GM12878 (cell line): Measurements from ENCODE around the gene MRPS23. TPM values are rescaled to one million over a fixed set of nuclear protein-coding genes. Genes with fewer than 3 reads are reported as not detected.

Source experiments
- ATAC-seq: fragments of 200-7000 bp; cut with Tn5 transposase; 3 replicates; pipeline ENCODE4 v1.9.1; 2020; ENCODE audit warnings: mild to moderate bottlenecking, moderate library complexity
- BruUV-seq: library from RNA; stranded (reverse); fragments of 400-500 nt; replicated peaks from 2 replicates; lab custom pipeline; 2021; lab: Mats Ljungman, UMichigan
- CTCF ChIA-PET: fragments of 300-600 bp; sonication (Branson Sonifier 250); formaldehyde crosslinking; extraction: SDS; loops from one replicate; lab custom pipeline; 2021; ENCODE audit warnings: inconsistent platforms; lab: Yijun Ruan, JAX
- POLR2A ChIA-PET: fragments of 350-600 bp; formaldehyde crosslinking; extraction: SDS; loops from one replicate; lab custom pipeline; 2021; ENCODE audit warnings: inconsistent platforms; lab: Charles Lee
- RAD21 ChIA-PET: fragments of 300-600 bp; sonication (Branson Sonifier 250); formaldehyde crosslinking; loops from one replicate; lab custom pipeline; 2023; ENCODE audit warnings: antibody characterized with exemption; ENCODE audit not compliant: unreplicated experiment; lab: Charles Lee
- SMC1A ChIA-PET: fragments of 300-600 bp; sonication (Branson Sonifier 250); formaldehyde crosslinking; loops from one replicate; lab custom pipeline; 2023; ENCODE audit not compliant: unreplicated experiment, uncharacterized antibody; lab: Charles Lee
- DNase-seq: peaks from one replicate; pipeline ENCODE4 v3.0.0-alpha.2; 2011; ENCODE audit warnings: low read depth, low spot score
- FAIRE-seq: peaks from 3 replicates; lab custom pipeline; 2011; peaks lifted over from hg19 to GRCh38; lab: Jason Lieb, UNC
- H2AFZ ChIP-seq: 2 replicates; pipeline ENCODE4 v1.6.0; 2011; ENCODE audit warnings: low read depth, low read length, control low read depth; ENCODE audit not compliant: control insufficient read depth
- H3K27ac ChIP-seq: 2 replicates; pipeline ENCODE4 v1.5.1; 2011; ENCODE audit warnings: control low read depth; ENCODE audit not compliant: control insufficient read depth, insufficient read depth
- H3K27me3 ChIP-seq, 2 experiments: replicated peaks in 1 of 2; 2 replicates each; pipeline versions ENCODE4 v1.6.0 to v1.6.1; 2011; ENCODE audit warnings: low read length in 1 of 2; ENCODE audit not compliant: control insufficient read depth in 2 of 2, insufficient read depth in 2 of 2
- H3K36me3 ChIP-seq, 2 experiments: 2 replicates each; pipeline ENCODE4 v1.5.1; 2011; ENCODE audit warnings: low read length in 1 of 2; ENCODE audit not compliant: control insufficient read depth in 2 of 2, insufficient read depth in 2 of 2
- H3K4me1 ChIP-seq: 2 replicates; pipeline ENCODE4 v1.6.1; 2011; ENCODE audit warnings: mild to moderate bottlenecking, low read length, moderate library complexity, mixed read lengths; ENCODE audit not compliant: control insufficient read depth, insufficient read depth
- H3K4me2 ChIP-seq: 2 replicates; pipeline ENCODE4 v1.6.0; 2011; ENCODE audit warnings: control low read depth; ENCODE audit not compliant: control insufficient read depth, insufficient read depth
- H3K4me3 ChIP-seq: fragments of 200-600 bp; sonication (generic); 2 replicates; pipeline ENCODE4 v1.5.1; 2016
- H3K79me2 ChIP-seq: 2 replicates; pipeline ENCODE4 v1.6.0; 2011; ENCODE audit warnings: low read length; ENCODE audit not compliant: control insufficient read depth, insufficient read depth
- H3K9ac ChIP-seq: 2 replicates; pipeline ENCODE4 v1.8.0; 2011; ENCODE audit warnings: low read length, control low read depth, mixed read lengths; ENCODE audit not compliant: control insufficient read depth, insufficient read depth
- H3K9me3 ChIP-seq: replicated peaks from 3 replicates; pipeline ENCODE4 v1.5.1; 2011; ENCODE audit warnings: mild to moderate bottlenecking, low read length; ENCODE audit not compliant: control insufficient read depth, insufficient read depth
- H4K20me1 ChIP-seq: 2 replicates; pipeline ENCODE4 v1.6.0; 2011; ENCODE audit not compliant: control insufficient read depth, insufficient read depth
- CHD1 ChIP-seq: IDR thresholded peaks from 2 replicates; pipeline ENCODE4 v1.6.1; 2012; ENCODE audit warnings: low read depth, low read length, improper control_type of control experiment
- NFXL1 ChIP-seq: fragments of 450-650 bp; IDR thresholded peaks from 2 replicates; pipeline ENCODE4 v1.6.1; 2017; ENCODE audit warnings: antibody characterized with exemption, mild to moderate bottlenecking, borderline replicate concordance
- NFYA ChIP-seq: IDR thresholded peaks from 2 replicates; pipeline ENCODE4 v1.6.1; 2011; ENCODE audit warnings: low read depth, mild to moderate bottlenecking, low read length, improper control_type of control experiment, borderline replicate concordance
- RAD51 ChIP-seq: fragments of 450-650 bp; IDR thresholded peaks from 2 replicates; pipeline ENCODE4 v1.6.1; 2016; ENCODE audit warnings: moderate library complexity, mild to moderate bottlenecking, inconsistent platforms
- SIN3A ChIP-seq: IDR thresholded peaks from 2 replicates; pipeline ENCODE4 v1.6.1; 2012; ENCODE audit warnings: low read depth, low read length, improper control_type of control experiment
- SREBF2 ChIP-seq: IDR thresholded peaks from 2 replicates; pipeline ENCODE4 v1.6.1; 2012; ENCODE audit warnings: mild to moderate bottlenecking, low read length
- WRNIP1 ChIP-seq: IDR thresholded peaks from 2 replicates; pipeline ENCODE4 v1.6.1; 2011; ENCODE audit warnings: low read depth, low read length, improper control_type of control experiment, borderline replicate concordance
- WGBS: methylation state at CpG from one replicate; pipeline ENCODE4 v1.1.6; 2016; ENCODE audit warnings: low lambda C conversion rate; ENCODE audit not compliant: insufficient replicate concordance, insufficient coverage; ENCODE audit errors: missing lambda C conversion rate; 5-methylcytosine and 5-hydroxymethylcytosine counted together
- in situ Hi-C: fragments of 300-500 bp; cut with MboI; formaldehyde crosslinking; loops from 9 replicates; pipeline ENCODE4 v1.14.3; 2018; ENCODE audit warnings: mixed read lengths
- intact Hi-C: fragments of 100-400 bp; cut with micrococcal nuclease; formaldehyde crosslinking; loops from one replicate; pipeline ENCODE4 v1.14.2; 2022; ENCODE audit not compliant: unreplicated experiment
- polyA plus RNA-seq, 11 experiments: library from polyadenylated mRNA; depleted of rRNA in 4 of 11; unstranded in 6 of 11; stranded (reverse) in 5 of 11; fragments of >200 nt; fragmentation: Nextera tagmentation in 4 of 11; fragmentation: Illumina TruSeq in 1 of 11; extraction: Ambion mirVana in 4 of 11; extraction: Trizol in 1 of 11; gene quantifications; 1 replicate in 1 of 11; 2 replicates in 10 of 11; pipeline versions ENCODE4 v1.2.1 to v1.2.3, GENCODE V29; 2011 to 2016; ENCODE audit warnings: inconsistent platforms in 2 of 11, missing spikeins in 2 of 11, low read depth in 1 of 11
- total RNA-seq, 4 experiments: library from RNA; depleted of rRNA in 3 of 4; stranded (reverse); fragments of >200 nt in 3 of 4; fragmentation: Illumina TruSeq in 1 of 4; extraction: Trizol in 1 of 4; gene quantifications; 2 replicates each; pipeline versions ENCODE4 v1.2.1 to v1.2.3, GENCODE V29; 2013 to 2021
- TF ChIP-seq, protein P1 (sequence below): fragments of 450-650 bp; IDR thresholded peaks from 2 replicates; pipeline ENCODE4 v1.6.1; 2018; ENCODE audit warnings: borderline replicate concordance, mild to moderate bottlenecking; ENCODE audit not compliant: partially characterized antibody
- TF ChIP-seq, protein P2 (sequence below): fragments of 450-650 bp; IDR thresholded peaks from 2 replicates; pipeline ENCODE4 v1.6.1; 2017; ENCODE audit warnings: mild to moderate bottlenecking, moderate library complexity
- TF ChIP-seq, protein P3 (sequence below): fragments of 450-650 bp; IDR thresholded peaks from 2 replicates; pipeline ENCODE4 v1.6.1; 2017; ENCODE audit warnings: mild to moderate bottlenecking, moderate library complexity

The MRPS23 gene
- total and polyA plus RNA-seq, 10 of the 15 experiments (the other 5 are each of a cell fraction or from before 2014, with no cell fraction given) = 65.3 to 237 (median 87.9) TPM

DNA sequence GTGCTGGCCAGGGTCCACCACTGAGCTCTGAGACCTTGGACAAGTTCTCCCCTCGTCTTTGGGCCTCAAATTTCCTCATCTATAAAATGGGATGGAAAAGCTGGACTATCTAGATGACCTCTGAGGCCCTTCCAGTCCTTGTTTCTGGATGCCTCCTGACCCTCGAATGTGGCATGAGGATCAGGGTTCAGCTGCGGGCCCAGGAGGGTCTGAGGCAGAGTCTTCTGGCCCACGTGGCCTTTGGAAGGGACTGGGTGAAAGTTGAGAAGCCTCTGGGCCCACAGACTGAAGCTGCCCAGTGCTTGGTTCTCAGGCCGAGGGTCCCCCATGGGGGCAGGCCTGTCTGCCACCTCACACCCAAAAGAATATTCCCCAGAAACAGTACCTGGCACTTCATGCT lies 16.9 kb upstream of the MRPS23 start:
- RAD21 ChIA-PET = interaction anchor here (1.1 to 1.8 kb wide), 3 partner anchors 37 to 129 kb away, joined by 3 to 6 read pairs (median 4); no protein-coding TSS in a partner anchor
- intact Hi-C loops = no loop called here
- POLR2A ChIA-PET = no interaction called here
- TF ChIP-seq, protein P1, sequence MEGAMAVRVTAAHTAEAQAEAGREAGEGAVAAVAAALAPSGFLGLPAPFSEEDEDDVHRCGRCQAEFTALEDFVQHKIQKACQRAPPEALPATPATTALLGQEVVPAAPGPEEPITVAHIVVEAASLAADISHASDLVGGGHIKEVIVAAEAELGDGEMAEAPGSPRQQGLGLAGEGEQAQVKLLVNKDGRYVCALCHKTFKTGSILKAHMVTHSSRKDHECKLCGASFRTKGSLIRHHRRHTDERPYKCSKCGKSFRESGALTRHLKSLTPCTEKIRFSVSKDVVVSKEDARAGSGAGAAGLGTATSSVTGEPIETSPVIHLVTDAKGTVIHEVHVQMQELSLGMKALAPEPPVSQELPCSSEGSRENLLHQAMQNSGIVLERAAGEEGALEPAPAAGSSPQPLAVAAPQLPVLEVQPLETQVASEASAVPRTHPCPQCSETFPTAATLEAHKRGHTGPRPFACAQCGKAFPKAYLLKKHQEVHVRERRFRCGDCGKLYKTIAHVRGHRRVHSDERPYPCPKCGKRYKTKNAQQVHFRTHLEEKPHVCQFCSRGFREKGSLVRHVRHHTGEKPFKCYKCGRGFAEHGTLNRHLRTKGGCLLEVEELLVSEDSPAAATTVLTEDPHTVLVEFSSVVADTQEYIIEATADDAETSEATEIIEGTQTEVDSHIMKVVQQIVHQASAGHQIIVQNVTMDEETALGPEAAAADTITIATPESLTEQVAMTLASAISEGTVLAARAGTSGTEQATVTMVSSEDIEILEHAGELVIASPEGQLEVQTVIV = no peak
- no peak for TF ChIP-seq RAD51
- no peak for TF ChIP-seq WRNIP1
- TF ChIP-seq CHD1 = no peak
- no peak for TF ChIP-seq SREBF2
- TF ChIP-seq NFYA = no peak
- TF ChIP-seq, protein P2, sequence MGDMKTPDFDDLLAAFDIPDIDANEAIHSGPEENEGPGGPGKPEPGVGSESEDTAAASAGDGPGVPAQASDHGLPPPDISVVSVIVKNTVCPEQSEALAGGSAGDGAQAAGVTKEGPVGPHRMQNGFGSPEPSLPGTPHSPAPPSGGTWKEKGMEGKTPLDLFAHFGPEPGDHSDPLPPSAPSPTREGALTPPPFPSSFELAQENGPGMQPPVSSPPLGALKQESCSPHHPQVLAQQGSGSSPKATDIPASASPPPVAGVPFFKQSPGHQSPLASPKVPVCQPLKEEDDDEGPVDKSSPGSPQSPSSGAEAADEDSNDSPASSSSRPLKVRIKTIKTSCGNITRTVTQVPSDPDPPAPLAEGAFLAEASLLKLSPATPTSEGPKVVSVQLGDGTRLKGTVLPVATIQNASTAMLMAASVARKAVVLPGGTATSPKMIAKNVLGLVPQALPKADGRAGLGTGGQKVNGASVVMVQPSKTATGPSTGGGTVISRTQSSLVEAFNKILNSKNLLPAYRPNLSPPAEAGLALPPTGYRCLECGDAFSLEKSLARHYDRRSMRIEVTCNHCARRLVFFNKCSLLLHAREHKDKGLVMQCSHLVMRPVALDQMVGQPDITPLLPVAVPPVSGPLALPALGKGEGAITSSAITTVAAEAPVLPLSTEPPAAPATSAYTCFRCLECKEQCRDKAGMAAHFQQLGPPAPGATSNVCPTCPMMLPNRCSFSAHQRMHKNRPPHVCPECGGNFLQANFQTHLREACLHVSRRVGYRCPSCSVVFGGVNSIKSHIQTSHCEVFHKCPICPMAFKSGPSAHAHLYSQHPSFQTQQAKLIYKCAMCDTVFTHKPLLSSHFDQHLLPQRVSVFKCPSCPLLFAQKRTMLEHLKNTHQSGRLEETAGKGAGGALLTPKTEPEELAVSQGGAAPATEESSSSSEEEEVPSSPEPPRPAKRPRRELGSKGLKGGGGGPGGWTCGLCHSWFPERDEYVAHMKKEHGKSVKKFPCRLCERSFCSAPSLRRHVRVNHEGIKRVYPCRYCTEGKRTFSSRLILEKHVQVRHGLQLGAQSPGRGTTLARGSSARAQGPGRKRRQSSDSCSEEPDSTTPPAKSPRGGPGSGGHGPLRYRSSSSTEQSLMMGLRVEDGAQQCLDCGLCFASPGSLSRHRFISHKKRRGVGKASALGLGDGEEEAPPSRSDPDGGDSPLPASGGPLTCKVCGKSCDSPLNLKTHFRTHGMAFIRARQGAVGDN = no peak
- TF ChIP-seq, protein P3, sequence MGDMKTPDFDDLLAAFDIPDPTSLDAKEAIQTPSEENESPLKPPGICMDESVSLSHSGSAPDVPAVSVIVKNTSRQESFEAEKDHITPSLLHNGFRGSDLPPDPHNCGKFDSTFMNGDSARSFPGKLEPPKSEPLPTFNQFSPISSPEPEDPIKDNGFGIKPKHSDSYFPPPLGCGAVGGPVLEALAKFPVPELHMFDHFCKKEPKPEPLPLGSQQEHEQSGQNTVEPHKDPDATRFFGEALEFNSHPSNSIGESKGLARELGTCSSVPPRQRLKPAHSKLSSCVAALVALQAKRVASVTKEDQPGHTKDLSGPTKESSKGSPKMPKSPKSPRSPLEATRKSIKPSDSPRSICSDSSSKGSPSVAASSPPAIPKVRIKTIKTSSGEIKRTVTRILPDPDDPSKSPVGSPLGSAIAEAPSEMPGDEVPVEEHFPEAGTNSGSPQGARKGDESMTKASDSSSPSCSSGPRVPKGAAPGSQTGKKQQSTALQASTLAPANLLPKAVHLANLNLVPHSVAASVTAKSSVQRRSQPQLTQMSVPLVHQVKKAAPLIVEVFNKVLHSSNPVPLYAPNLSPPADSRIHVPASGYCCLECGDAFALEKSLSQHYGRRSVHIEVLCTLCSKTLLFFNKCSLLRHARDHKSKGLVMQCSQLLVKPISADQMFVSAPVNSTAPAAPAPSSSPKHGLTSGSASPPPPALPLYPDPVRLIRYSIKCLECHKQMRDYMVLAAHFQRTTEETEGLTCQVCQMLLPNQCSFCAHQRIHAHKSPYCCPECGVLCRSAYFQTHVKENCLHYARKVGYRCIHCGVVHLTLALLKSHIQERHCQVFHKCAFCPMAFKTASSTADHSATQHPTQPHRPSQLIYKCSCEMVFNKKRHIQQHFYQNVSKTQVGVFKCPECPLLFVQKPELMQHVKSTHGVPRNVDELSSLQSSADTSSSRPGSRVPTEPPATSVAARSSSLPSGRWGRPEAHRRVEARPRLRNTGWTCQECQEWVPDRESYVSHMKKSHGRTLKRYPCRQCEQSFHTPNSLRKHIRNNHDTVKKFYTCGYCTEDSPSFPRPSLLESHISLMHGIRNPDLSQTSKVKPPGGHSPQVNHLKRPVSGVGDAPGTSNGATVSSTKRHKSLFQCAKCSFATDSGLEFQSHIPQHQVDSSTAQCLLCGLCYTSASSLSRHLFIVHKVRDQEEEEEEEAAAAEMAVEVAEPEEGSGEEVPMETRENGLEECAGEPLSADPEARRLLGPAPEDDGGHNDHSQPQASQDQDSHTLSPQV = no peak
- no peak for TF ChIP-seq NFXL1
- TF ChIP-seq SIN3A = no peak

More for the DNA sequence above, 16.9 kb upstream of the MRPS23 start:
- Histone ChIP-seq H3K27me3 (no peaks in the 10 kb centered on the region; a peak in 1 of 4 replicates), H4K20me1 (no peaks in the 10 kb centered on the region), H3K36me3 (no peaks in the 10 kb centered on the region), H3K4me3 (no peak overlapping the region), H3K27ac (no peak overlapping the region), H2AFZ (no peak overlapping the region), H3K4me2 (no peak overlapping the region), H3K9me3 (no peaks in the 10 kb centered on the region; the same call in 2 of the 3 replicates), H3K9ac (no peak overlapping the region), H3K4me1 (peaks cover 18% of the 10 kb centered on the region), H3K79me2 (no peaks in the 10 kb centered on the region)
- FAIRE-seq = no peak
- 38% methylated on average over 5 of the region's 5 CpGs for WGBS
- BruUV-seq = no TSS peak
- in situ Hi-C loops = no loop called here
- DNase-seq = no peak
- no peak for ATAC-seq
- CTCF ChIA-PET = interaction anchor here (0.9 to 5.9 kb wide), 5 partner anchors 8 to 134 kb away, joined by 3 to 50 read pairs (median 11); no protein-coding TSS in a partner anchor
- SMC1A ChIA-PET = interaction anchor here (0.7 to 1.5 kb wide), 3 partner anchors 12 to 133 kb away, joined by 3 to 6 read pairs (median 3); no protein-coding TSS in a partner anchor
